ENCODE data around the gene ROMO1.

GRCh38 chr20:35660122-35660937 lies 38.9 kb upstream of the ROMO1 start:
- TF ChIP-seq CTCF (IDR thresholded peaks at IDR 0.05) (no peak), POLR2A (IDR thresholded peaks at IDR 0.05) (no peak)

All from adrenal gland (tissue), 5 donors.